ENCODE data around the gene KDM2B.
"Not testable (repeated sequence)": the region's sequence is repeated elsewhere in the genome, so short reads cannot be mapped to it uniquely, and the experiment has no call there.

KDM2B gene

DNA sequence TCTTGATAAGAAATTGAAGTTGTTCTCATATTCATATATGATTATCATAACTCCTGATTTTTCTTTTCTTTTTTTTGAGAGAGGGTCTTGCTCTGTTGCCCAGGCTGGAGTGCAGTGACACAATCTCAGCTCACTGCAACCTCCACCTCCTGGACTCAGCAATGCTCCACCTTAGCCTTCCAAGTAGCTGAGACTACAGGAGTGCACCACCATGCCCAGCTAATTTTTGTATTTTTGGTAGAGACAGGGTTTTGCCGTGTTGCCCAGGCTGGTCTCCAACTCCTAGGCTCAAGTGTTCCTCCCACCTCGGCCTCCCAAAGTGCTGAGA, 2.5 kb upstream of the KDM2B start:
- not testable (repeated sequence) for DNase-seq

DNA sequence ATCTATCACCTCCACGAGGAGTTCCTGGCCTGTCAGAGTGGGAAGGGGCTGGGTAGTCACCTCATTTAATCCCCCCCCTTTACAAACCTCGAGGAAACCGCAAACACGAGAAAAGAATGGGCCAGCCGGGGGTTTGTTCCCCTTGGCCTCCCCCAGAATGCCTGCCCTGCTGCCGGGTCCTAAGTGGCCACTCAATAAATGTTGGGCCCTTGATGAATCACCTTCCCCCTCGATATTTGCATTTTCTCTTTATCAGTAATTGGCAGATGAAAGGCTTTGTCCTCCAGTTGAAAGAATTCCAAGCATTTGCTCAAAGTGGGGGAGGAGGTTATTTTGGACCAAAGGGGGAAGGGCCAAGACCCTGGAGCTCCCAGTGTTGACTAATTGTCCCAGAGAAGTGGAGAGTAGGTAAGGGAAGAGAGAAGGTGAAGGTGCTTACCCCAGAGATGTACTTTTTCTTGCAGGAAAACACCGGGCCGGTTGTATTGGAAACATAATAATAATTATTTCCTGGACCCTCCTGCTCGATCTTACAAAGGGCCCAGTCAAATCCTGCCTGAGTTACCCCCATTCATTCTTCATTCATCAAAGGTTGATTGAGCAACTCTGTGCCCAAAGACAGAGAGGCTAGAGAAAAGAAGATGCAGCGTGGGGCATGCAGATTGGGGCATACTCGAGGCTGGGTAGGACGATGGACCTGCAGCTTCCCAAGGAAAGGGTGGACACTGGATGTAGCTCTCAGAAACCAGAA, 1.9 kb upstream of the KDM2B start:
- no peak for DNase-seq

DNA sequence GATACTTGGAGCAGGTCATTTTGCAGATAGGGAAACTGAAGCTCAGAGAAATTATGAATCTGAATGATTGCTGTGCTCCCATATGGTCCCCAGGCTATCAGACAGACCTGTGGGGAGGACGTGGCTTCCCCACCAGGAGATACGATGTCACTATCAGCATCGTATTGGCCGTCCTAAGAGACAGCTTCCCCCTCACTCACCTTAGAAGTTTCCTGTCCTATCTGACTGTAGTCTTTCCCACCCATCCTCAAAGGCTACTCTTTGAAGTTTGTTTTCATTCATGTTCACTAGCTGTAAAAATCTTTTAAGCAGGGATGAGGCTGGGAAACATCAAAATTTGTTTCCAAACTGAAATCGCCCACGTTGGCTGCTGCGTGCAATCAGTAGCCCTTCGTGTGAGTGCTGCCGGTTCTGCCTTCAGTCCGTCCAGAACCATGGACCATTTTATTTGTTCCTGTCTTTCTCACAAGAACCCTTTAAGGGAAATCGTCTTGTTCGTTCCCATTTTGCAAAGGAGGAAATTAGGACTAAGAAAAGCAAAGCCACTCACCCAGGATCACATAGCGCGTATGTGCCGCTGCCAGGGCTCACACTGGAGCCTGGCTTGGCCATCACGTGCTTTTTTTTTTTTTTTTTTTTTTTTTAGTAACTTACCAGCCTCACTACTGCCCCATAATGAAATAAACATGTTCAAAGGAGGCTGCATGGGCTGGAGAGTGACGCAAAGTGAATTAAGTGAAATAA, 1.0 kb upstream of the KDM2B start:
- peak; percentile 52 for DNase-seq

DNA sequence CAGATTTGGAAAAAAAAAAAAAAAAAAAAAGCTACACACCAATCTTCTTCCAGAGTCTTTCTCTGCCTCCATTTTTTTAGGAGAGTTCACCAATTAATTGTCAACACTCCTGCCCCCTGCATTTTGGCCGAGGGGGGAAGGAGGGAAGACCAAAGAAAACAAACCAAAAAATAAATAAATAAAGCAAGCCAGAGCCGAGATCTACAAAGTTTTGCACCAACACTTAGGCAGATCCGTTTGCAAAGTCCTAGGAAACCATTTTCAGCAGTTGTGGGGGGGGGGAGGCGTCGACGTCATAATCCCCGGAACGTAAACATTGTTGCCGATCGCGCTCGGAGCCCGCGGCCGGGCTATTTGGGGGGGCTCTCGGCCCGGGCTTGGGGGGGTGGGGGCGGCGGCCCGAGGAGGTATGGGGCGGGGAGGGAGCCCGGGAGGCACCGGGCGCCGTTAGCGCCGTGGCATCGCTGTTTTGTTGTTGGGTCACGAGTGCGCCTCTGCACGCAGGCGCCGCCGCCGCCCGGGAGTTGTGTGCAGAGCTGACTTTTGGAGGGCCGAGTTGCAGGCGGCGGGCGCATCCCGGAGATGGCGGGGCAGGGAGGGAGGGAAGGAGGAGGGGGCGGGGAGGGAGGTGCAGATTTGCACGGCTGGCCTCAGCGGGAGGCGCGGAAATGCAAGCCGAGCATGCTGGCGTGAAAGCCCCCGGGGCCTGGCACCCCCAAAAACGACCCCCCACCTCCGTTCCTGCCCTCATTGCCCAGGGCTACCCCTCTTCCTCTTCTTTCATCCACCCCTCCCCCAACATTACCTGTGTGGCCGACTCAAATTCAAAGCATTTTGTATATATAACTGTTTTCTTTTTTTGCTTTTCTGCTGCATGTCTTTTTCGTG, 598 bp downstream of the KDM2B start:
- DNase-seq: peak; percentile 53

DNA sequence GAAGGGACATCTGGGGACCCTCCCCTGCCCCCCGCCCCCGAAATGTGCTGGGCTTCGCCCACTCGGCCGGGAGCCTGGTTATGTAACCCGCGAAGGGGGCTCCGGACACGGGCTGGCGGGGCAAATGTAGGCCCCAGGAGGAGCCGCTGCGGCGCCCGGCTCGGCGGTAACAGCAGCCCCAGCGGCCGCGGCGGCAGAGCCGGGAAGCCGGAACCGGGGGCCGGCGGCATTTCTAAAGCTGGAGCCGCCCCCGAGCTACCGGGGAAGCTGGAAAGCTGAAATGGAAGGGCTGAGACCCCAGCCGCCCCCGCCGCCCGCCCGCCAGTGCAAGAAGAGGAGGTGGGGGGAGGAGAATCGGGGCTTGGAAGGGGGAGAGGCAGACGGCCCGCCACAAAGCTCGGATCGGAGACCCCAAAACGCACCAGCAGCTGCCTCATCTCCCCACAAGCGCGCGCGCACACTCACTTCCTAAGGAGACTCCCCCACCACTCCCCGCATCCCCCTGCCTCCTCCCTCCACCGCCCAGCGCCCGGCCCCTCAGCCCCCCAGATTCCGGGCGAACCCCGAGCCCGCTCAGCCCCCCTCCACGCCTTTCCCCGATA, 1.5 kb downstream of the KDM2B start:
- DNase-seq: no peak

DNA sequence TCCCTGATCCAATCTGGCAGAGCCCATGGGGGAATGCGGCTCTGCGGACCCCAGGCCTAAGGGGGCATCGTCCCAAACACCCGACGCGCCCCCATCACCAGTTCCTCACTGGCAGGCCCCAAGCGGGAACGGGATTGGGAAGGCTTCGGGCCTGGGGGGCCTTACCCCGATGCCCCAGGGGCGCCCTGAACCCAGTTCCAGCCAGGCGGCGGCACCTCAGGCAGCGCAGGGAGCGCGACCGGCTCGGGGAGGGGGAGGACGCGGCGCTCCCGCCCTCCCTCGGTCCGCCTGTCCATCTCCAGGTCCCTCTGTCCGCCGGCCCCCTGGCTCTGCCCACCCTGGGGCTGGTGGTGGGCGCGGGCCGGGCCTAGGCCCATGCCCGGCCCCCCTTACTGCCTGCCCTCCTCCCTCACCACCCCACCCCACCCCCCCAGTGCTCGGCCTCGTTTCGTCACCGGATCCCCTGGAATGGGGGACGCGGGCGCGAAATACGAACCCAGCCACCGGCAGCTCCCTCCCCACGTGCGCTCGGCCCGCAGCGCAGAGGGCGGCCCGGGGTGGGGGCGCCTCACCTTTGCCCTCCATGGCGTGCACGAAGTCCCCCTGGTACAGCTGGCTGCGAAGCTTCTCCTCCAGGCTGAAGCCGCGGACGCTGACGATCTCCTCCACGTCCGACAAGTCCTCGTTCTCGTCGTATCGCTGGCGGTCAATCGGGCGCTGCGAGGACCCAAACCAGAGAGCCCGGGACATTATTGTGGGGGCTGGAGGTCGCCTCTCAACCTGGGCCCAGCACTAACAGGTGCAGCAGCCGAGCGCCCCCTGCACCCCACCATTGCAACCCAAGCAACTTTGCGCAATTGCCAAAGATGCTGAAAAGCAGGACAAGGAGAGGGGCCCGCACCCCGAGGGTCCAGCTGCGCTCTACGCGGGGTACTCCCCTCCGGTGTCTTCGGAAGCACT, 2.3 kb downstream of the KDM2B start:
- DNase-seq: no peak

DNA sequence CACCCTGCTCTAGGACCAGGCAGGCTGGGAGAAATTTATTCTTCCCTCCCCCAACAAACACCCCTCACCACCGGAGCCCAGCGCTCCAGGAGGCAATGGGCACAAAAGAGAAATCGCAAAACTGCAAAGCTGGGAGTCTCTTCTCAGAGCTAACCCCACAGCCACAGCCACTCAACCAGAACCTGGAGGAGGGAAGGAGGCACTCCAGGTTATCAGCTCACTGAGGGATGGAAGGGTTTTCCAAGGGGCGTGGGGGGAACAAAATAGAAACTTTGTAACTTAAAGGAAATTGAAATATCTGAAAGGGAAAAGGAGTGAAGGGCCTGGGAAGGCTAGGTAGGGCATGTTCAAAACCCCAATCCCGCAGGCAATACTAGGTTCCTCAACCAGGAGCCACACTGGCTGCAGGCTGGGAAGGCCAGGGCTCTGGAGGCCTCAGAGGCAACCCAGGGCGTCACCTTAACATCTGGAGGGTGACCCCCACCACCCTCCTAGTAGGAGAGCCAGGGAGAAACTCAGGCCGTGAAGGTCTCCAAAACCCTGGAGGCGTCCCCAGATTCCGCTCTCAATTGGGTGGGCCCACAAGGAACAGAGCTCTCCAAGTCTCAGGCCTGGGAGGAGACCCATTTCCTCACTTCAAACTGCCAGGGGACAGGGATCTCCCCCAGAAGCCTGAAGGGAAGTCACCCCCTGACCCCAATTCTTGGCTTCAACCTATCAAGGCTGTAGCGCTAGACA, 3.2 kb downstream of the KDM2B start:
- DNase-seq: no peak

DNA sequence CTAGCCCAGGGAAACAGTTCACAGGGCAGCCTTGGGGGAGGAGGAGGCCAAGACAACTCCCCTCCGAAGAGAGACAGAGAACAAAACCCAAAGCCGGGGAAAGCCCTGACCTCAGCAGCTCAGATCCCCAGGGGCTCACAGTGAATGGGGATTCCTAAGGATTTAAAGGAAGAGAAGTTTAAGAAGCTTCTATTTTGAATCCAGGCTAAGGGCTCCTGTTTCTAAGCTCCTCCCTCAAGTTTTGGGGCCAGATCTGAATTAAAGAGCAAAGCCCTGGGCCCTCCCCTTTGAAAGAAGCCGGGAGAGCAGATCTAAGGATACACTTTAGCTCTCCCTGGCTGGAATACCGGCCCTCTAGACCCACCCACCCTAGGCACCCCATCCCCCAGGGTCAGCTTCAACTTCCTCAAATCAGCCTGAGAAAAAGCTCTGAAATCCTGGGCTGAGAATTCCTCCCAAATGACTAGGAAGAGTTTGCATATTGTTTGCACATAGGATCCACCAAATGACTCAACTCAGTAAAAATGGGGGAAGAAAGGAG, 3.9 kb downstream of the KDM2B start:
- no peak for DNase-seq

DNA sequence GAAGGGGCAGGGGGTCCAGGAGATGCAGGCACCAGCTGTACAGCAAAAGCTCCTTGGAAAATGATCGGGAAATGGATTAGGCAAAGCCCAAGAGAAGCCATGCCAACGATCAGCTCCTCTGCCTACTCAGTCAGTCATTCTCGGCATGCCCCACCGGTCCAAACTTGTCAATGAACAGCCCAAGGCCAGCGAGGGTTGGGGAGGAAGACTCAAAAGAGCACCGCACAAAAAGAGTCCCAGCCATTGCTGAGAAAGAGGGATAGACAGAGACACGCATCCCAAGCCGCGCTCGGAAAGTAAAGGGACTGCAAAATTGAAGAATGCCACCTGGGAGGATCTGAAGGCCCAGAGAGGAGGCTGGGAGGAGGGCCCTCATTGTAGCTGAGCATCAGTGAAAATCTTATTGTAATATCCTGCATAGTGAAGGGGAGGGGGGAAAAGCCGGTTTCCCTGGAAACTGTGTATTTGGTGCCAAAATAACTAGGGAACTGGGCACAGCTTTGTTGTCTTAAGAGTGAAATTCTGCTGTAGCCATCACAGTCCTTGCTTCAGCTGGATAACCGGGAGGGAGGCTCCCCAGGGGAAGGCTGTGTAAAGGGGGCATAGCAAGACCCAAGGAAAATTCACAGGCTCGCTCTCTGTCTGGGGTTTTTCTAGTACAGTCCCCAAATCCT, 4.7 kb downstream of the KDM2B start:
- no peak for DNase-seq

DNA sequence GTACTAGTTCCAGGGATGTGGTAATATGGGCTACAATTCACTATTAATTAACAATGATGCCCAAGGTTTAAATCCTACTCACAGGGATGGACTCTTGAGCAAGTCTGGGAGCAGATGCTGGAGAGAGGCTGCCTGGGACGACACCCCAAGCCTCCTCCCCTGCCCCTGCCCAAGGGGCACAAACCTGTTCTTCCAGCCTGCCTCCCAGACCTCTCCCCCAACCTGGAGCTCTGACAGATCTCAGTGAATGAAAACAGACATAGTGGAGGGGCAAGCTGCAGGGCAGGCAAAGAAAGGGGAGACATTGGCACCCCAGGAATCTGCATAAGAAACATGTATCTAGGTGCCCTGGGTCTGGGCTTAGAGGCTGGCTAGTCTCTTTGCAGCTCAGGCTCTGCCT, 5.8 kb downstream of the KDM2B start:
- no peak for DNase-seq

DNA sequence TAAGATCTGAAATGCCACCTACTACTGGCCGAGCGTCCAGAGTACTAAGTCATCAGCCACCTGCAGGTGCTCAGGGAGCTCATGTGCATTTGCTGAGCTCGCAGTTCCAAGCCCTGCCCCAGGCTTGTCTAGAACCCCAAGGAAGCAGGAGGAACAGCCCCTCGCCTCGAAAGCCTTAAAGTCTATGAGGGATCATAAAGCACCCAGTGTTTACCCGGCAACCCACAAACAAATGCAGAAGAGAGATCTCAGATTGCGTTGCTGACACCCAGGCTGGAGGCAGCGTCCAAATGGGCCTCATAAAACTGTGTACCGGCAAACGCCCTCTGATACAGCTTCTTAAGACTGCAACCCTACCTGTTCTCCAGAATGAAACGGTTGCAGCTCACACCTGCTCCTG, 6.8 kb downstream of the KDM2B start:
- no peak for DNase-seq

DNA sequence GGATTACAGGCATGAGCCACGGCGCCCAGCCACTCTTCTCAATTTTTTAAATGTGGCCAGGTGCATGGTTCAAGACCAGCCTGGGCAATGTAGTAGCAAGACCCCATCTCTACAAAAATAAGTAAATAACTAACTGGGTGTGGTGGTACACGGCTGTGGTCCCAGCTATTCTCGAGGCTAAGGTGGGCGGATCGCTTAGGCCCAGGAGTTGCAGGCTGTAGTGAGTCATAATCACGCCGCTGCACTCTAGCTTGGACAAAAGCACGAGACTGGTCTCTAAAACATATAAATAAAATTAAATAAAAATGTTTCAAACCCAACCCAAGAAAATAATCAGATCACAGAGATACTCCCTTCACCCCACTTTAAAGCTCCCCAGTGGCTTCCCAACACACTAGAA, 8.9 kb downstream of the KDM2B start:
- DNase-seq: no peak

DNA sequence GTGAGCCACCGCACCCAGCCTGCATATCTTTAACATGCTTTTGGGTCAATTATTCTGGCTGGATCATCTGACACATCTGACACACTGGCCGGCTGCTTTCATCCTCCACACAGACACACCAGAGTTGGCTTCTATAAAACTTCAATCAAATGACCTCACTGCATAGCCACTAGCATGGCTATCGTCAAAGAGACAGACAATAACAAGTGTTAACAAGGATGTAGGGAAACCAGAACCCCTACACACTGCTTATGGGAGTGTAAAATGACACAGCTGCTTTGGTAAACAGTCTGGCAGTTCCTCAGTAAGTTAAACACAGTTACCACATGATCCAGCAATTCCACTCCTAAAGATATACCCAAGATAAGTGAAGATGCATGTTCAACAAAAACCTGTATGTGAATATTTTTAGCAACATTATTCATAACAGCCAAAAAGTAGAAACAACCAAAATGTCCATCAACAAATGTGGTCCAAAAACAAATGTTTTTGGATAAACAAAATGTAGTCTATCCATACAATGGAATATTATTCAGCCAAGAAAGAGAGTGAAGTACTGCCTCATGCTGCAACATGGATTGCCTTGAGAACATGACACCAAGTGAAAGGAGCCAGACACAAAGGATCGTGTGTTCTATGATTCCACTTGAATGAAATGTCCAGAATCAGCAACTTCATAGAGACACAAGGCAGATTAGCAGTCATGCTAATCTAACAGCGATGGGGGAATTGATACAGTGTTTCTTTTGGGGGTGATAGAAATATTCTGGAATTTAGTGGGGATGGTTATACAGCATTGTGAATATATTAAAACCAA, 10.1 kb downstream of the KDM2B start:
- no peak for DNase-seq

DNA sequence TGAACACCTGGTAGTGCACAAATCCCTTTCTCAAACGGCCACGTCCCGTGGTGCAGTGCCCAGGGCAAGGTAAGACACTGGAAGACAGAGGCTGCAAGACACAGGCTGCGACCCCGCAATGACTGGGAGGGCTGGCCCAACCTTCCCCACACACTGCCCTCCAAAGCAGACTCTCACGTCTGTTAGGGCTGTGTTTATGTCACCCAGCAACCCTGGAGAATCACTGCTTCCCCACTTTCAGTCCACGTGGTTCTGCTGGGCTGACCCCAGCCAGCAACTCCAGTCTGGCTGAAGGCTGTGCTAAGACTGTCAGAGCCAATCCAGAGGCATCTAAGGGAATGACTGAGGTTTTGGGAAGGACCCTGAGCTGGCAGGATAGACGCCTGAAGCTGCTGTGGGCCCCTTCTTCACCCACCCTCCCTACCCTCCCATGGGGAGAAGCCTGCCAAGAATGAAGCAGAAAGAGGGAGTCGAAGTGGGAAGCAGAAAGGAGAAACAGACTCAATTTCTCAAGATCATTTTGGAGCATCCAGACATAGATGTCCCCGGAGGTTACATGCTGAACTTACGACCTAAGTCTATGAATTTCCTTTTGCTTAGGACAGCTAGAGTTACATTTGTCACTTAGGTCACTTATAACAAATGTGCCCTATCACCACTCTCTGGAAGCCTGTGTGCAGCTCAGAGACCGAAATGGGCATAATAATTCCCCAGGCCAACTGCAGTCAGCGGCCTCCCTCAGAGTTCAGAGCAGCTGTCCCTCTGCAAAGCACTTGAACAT, 11.7 kb downstream of the KDM2B start:
- DNase-seq: no peak

DNA sequence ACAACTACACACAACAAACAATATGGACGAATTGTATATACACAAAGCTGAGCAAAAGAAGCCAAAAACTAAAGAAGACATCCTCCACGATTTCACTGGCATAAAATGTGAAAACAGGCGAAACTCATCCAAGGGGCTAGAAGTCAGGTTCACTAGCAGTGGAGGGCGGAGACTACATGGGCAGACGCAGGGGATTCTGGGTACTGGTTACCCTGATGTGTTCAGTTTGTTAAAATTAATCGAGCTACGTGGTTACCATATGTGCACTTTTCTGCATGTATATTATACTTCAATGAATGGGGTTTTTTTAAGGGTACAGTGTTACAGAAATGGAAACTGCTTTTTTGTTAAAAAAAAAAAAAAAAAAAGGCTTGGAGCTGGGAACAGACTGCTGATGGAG, 12.3 kb downstream of the KDM2B start:
- DNase-seq: no peak

DNA sequence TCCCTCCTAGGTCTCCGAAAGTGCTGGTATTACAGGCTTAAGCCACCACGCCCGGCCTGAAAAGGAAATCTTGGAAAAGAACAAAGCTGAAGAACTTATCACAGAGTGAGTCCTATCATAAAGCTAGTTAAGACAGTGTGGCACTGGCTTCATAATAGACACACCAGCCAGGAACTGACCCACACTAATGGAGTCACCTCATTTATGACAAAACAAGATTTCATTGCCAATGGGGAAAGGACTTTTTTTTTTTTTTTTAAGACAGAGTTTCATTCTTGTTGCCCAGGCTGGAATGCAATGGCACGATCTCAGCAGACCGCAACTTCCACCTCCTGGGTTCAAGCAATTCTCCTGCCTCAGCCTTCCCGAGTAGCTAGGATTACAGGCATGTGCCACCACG, 15.7 kb downstream of the KDM2B start:
- no peak for DNase-seq

DNA sequence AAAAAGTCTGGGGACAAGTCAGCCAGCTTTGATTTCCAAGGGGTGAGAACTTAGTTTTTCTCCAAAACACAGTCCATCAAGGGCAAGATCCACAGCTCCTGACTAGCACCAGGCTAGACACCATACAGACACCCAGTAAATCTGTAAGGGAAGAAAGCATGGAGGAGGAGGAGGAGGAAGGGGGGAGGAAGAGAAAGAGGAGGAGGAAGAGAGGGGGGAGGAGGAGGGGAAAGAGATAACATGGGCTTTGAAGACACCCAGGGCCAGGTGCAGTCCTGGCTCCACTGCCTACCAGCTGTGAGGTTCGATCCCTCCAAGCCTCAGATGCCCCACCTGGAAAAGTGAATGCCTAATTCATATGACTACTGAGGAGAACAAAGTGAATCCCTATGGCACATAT, 18.3 kb downstream of the KDM2B start:
- no peak for DNase-seq

DNA sequence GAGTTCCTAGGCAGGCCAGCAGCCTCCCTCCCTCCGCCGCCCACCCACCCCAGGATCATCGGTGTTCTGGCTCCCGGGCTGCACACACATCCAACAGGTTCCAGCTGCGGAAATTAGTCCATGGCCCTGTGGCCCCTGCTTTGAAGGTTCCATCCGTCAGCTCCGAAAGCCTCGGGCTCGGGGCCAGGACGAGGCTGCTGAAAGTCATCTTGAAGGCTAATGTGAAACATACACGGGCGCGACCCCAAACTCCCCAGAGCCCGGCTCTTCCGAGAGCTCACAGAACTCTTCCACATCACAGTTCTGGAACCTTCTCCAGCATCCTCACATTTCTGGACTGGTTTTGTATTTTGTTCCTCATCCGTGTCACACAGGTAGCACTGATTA, 19.8 kb downstream of the KDM2B start:
- no peak for DNase-seq

Data from MV-4-11 (cell line).